Esophagus muscularis mucosa (tissue), 4 donors: Measurements from ENCODE around the gene NHP2. TPM values are rescaled to one million over a fixed set of nuclear protein-coding genes. Genes with fewer than 3 reads are reported as not detected.

Experiments
- DNase-seq: peaks from one replicate; pipeline ENCODE4 v3.0.0-alpha.2; 2017; ENCODE audit errors: extremely low spot score
- H3K27ac ChIP-seq, 4 donors: fragments of 200-600 bp; sonication (generic); replicated peaks in 1 of 4; 1 replicate in 3 of 4; 2 replicates in 1 of 4; pipeline ENCODE4 v1.5.1; 2016 to 2019; ENCODE audit warnings: mild to moderate bottlenecking in 1 of 4
- H3K27me3 ChIP-seq, 4 donors: fragments of 200-600 bp; sonication (generic); one replicate each; pipeline versions ENCODE4 v1.5.1 to v1.6.0; 2016 to 2019
- H3K36me3 ChIP-seq, 4 donors: fragments of 200-600 bp; sonication (generic); one replicate each; pipeline ENCODE4 v1.5.1; 2016 to 2019
- H3K4me1 ChIP-seq, 4 donors: fragments of 200-600 bp; sonication (generic); one replicate each; pipeline ENCODE4 v1.5.1; 2016 to 2019
- H3K4me3 ChIP-seq, 4 donors: fragments of 200-600 bp; sonication (generic); 1 replicate in 2 of 4; 2 replicates in 2 of 4; pipeline ENCODE4 v1.5.1; 2016 to 2019; ENCODE audit warnings: mild to moderate bottlenecking in 4 of 4, moderate library complexity in 1 of 4
- H3K9me3 ChIP-seq, 4 donors: fragments of 200-600 bp; sonication (generic); 1 replicate in 3 of 4; 2 replicates in 1 of 4; pipeline ENCODE4 v1.5.1; 2016 to 2019
- EP300 ChIP-seq: sonication (generic); formaldehyde crosslinking; IDR thresholded peaks from one replicate; pipeline ENCODE4 v1.6.1; 2017; ENCODE audit warnings: antibody characterized with exemption
- POLR2A ChIP-seq: fragments of 450-650 bp; IDR thresholded peaks from one replicate; pipeline ENCODE4 v1.6.1; 2017; ENCODE audit warnings: antibody characterized with exemption, moderate library complexity, mild to moderate bottlenecking, low read depth
- POLR2AphosphoS5 ChIP-seq, 2 donors: sonication (generic); formaldehyde crosslinking; IDR thresholded peaks; one replicate each; pipeline ENCODE4 v1.6.1; 2017; ENCODE audit warnings: antibody characterized with exemption in 2 of 2
- WGBS: methylation state at CpG from one replicate; pipeline ENCODE4 v1.1.5; 2018; 5-methylcytosine and 5-hydroxymethylcytosine counted together
- intact Hi-C: fragments of 100-400 bp; cut with DNase I; formaldehyde crosslinking; loops from one replicate; pipeline ENCODE4 v1.15.1; 2023
- total RNA-seq, 4 donors: library from RNA; depleted of rRNA; stranded (reverse); fragments of >200 nt; gene quantifications; one replicate each; pipeline versions ENCODE4 v1.1.0 to v1.2.1, GENCODE V29; 2016
- TF ChIP-seq, protein P1 (sequence below), 3 experiments: fragments of 200-600 bp in 2 of 3; fragments of 450-650 bp in 1 of 3; sonication (generic) in 2 of 3; IDR thresholded peaks; one replicate each; pipeline ENCODE4 v1.5.1; 2017 to 2019; ENCODE audit warnings: antibody characterized with exemption in 3 of 3, mild to moderate bottlenecking in 2 of 3, moderate library complexity in 1 of 3

NHP2 gene
- total RNA-seq, 4 donors from 2014 or later, result 109 to 215 (median 162) TPM

DNA sequence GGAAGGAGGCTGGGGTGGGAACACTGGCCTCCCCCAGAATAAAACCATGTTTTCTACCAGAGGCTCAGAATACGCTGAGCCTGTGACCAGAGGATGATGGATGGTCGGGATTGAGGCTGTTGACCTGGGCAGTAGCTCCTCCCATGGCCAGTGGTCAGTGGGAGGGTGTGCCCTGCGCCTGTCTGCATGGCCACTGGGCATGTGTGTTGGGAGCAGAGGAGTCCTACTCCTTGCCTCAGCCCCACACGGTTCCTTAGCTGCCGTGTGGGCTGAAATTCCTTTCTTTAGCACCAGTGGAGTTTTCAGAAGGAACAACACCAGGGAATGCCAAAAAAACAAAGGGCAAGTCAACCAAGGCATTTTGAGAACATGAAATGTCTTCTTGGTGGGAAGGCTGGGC lies 31.3 kb downstream of the NHP2 start:
- Histone ChIP-seq H3K27me3 (peaks cover 0 to 27% (median 0%) of the 10 kb centered on the region in 4 donors), H3K4me3 (peak overlapping the region in 1 of 4 donors; percentile 47), H3K4me1 (peaks cover 21 to 52% (median 38%) of the 10 kb centered on the region in 4 donors), H3K36me3 (no peaks in the 10 kb centered on the region), H3K27ac (peak overlapping the region in 2 of 4 donors; percentile 57 to 65), H3K9me3 (no peaks in the 10 kb centered on the region)
- WGBS, result 75% methylated on average over 5 of the region's 5 CpGs
- intact Hi-C loops, result no loop called here
- no peak for TF ChIP-seq POLR2AphosphoS5 (IDR thresholded peaks at IDR 0.05)
- TF ChIP-seq, protein P1, sequence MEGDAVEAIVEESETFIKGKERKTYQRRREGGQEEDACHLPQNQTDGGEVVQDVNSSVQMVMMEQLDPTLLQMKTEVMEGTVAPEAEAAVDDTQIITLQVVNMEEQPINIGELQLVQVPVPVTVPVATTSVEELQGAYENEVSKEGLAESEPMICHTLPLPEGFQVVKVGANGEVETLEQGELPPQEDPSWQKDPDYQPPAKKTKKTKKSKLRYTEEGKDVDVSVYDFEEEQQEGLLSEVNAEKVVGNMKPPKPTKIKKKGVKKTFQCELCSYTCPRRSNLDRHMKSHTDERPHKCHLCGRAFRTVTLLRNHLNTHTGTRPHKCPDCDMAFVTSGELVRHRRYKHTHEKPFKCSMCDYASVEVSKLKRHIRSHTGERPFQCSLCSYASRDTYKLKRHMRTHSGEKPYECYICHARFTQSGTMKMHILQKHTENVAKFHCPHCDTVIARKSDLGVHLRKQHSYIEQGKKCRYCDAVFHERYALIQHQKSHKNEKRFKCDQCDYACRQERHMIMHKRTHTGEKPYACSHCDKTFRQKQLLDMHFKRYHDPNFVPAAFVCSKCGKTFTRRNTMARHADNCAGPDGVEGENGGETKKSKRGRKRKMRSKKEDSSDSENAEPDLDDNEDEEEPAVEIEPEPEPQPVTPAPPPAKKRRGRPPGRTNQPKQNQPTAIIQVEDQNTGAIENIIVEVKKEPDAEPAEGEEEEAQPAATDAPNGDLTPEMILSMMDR (IDR thresholded peaks at IDR 0.05), result no peak
- no peak for TF ChIP-seq POLR2A
- TF ChIP-seq EP300, result no peak
- no peak for DNase-seq

DNA sequence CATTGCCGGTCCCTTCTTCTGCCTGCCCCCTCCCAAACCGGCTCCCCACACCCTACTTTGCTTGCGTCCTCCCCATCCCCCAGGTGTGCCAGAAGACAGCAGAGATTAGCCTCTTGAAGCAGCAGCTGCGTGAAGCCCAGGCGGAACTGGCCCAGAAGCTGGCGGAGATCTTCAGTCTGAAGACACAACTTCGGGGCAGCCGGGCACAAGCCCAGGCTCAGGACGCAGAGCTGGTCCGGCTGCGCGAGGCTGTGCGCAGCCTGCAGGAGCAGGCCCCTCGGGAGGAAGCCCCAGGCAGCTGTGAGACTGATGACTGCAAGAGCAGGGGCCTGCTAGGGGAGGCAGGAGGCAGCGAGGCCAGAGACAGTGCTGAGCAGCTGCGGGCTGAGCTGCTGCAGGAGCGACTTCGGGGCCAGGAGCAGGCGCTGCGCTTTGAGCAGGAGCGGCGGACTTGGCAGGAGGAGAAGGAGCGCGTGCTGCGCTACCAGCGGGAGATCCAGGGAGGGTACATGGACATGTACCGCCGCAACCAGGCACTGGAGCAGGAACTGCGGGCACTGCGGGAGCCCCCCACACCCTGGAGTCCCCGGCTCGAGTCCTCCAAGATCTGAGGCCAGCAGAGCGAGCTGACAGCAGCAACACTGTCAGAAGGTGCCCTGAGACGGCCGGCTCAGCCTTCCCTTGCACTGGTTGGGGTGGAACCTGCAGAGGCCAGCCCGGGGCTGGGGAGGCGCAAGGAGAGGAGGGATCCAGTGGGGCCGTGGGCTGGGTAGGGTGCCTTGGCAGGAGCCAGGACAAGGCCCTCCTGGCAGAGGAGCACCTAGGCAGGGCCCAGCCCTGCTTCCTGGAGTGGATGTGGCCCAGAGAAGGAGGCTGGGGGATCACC lies 32.1 kb downstream of the NHP2 start:
- no peak for DNase-seq
- Histone ChIP-seq H3K27ac (peak overlapping the region in 2 of 4 donors; percentile 57 to 65), H3K9me3 (no peaks in the 10 kb centered on the region), H3K27me3 (peaks cover 0 to 34% (median 0%) of the 10 kb centered on the region in 4 donors), H3K4me3 (peak overlapping the region; percentile 46 to 55 (median 51)), H3K4me1 (peaks cover 25 to 52% (median 42%) of the 10 kb centered on the region in 4 donors), H3K36me3 (no peaks in the 10 kb centered on the region)
- TF ChIP-seq, protein P1 (IDR thresholded peaks at IDR 0.05), result no peak
- TF ChIP-seq POLR2A (no peak), EP300 (no peak), POLR2AphosphoS5 (IDR thresholded peaks at IDR 0.05) (no peak)
- 58% methylated on average over 16 of the region's 38 CpGs for WGBS
- intact Hi-C loops, result no loop called here

DNA sequence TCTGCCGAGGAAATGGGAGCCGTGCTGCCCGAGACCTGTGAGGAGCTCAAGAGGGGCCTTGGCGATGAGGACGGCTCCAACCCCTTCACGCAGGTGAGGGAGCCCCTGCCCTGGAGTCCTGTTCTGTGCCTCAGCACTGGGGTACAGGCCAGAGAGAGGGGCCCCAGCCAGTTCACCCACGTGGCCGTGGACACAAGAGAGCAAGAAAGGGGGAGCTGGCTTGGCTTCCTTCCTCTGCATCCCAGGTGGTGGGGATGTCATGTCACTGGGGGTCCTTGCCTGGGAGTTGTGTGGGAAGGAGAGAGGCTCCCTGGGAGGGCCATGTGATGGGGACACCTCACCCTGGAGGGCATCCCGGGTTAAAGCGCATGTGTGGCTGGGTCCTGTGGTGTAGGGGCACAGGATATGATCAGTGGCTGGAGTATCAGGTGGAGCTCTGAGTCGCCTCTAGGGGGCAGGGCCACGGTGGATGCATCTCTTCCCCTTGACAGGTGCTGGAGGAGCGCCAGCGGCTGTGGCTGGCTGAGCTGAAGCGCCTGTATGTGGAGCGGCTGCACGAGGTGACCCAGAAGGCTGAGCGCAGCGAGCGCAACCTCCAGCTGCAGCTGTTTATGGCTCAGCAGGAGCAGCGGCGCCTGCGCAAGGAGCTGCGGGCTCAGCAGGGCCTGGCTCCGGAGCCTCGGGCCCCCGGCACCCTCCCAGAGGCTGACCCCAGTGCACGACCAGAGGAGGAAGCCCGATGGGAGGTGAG lies 32.9 kb downstream of the NHP2 start:
- intact Hi-C loops, result no loop called here
- TF ChIP-seq POLR2AphosphoS5 (IDR thresholded peaks at IDR 0.05) (peak; percentile 38 to 74), EP300 (no peak)
- TF ChIP-seq, protein P1 (IDR thresholded peaks at IDR 0.05), result peak; percentile 45 to 56 (median 49)
- no peaks in the 10 kb centered on the region for H3K9me3 ChIP-seq
- H3K4me3 ChIP-seq, result peak overlapping the region; percentile 46 to 55 (median 51)
- peaks cover 26 to 55% (median 44%) of the 10 kb centered on the region in 4 donors for H3K4me1 ChIP-seq
- peak; percentile 94 for DNase-seq
- H3K36me3 ChIP-seq, result no peaks in the 10 kb centered on the region
- peaks cover 0 to 43% (median 0%) of the 10 kb centered on the region in 4 donors for H3K27me3 ChIP-seq
- 49% methylated on average over 12 of the region's 29 CpGs for WGBS
- H3K27ac ChIP-seq, result peak overlapping the region in 2 of 4 donors; percentile 57 to 65

DNA sequence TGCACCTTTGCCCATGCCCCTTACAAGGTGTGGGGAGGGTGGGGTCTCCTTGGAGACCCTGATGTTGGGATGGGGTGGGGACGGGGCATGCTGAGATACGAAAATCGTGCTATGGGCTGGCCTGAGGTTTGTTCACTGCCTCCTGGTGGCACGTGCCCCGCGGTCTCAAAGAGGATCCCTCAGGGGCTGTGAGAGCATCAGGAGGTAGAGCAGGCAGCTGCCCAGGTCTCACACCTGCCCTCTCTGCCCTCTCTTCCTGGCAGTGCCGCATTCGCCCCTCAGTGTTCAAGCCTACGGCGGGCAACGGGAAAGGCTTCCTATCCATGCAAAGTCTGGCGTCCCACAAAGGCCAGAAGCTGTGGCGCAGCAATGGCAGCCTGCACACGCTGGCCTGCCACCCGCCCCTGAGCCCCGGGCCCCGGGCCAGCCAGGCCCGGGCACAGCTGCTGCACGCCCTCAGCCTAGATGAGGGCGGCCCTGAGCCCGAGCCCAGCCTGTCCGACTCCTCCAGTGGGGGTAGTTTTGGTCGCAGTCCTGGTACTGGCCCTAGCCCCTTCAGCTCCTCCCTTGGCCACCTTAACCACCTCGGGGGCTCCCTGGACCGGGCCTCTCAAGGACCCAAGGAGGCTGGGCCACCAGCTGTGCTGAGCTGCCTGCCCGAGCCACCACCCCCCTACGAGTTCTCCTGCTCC lies 33.6 kb downstream of the NHP2 start:
- Histone ChIP-seq H3K27ac (no peak overlapping the region), H3K4me3 (no peak overlapping the region), H3K36me3 (no peaks in the 10 kb centered on the region), H3K4me1 (peaks cover 28 to 59% (median 43%) of the 10 kb centered on the region in 4 donors), H3K9me3 (no peaks in the 10 kb centered on the region), H3K27me3 (peaks cover 0 to 50% (median 5%) of the 10 kb centered on the region in 4 donors)
- TF ChIP-seq POLR2AphosphoS5 (IDR thresholded peaks at IDR 0.05) (no peak), POLR2A (no peak), EP300 (no peak)
- TF ChIP-seq, protein P1 (IDR thresholded peaks at IDR 0.05), result no peak
- intact Hi-C loops, result no loop called here
- WGBS, result 94% methylated on average over 13 of the region's 27 CpGs
- DNase-seq, result no peak
